ENCODE results near the gene DDX42.
"Not testable (repeated sequence)": the region's sequence is repeated elsewhere in the genome, so short reads cannot be mapped to it uniquely, and the experiment has no call there.

The DDX42 gene

DNA sequence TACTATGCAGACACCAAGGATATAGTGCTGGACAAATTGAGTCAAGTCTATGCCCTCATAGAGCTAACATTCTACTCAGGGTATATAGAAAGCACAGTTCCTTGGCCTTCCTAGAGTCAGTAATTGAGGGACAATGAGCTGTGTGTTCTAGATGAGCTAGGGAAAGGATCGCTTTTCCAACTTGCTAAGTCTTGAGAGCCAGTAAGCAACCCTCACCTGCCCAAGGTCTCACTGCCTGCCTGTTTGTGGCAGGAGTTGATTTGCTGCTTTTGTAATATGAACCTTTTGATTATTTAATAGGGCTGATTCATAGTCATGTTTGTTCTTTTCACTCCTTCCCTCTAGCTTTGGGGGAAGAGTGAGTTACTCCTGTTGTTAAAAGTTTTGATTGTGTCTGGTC is 6.5 kb downstream of the DDX42 start:
- DNase-seq = no peak

DNA sequence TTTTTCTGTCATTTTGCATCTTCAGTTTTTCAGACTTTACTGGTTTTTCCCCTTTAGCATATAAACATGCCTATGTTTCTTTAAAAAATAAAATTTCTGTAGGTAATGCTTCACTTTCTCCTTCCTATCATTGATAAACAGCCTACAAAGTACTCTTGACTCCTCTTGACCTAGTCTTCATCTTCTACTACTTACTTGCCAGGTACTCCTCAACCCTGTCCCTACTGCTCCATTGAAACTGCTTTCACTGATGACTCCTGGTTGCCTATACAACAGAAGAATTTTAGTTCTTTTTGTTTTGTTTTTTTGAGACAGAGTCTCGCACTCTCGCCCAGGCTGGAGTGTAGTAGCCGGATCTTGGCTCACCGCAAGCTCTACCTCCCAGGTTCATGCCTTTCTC is 7.0 kb downstream of the DDX42 start:
- DNase-seq = no peak

DNA sequence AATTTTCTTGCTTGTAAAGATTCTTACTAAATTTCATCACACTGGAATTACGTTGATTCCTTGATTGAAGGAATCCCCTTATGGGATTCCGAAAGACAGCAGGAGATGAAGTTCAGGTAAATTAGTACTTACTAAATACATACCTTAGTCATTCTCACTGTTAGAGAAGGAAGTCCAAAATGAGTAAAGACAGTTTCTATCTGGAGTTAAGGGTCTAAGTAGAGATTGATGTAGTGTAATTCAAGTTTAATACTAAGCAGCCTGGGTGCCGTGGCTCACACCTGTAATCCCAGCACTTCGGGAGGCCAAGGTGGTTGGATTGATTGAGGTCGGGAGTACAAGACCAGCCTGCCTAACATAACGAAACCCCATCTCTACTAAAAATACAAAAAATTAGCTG is 9.6 kb downstream of the DDX42 start:
- no peak for DNase-seq

DNA sequence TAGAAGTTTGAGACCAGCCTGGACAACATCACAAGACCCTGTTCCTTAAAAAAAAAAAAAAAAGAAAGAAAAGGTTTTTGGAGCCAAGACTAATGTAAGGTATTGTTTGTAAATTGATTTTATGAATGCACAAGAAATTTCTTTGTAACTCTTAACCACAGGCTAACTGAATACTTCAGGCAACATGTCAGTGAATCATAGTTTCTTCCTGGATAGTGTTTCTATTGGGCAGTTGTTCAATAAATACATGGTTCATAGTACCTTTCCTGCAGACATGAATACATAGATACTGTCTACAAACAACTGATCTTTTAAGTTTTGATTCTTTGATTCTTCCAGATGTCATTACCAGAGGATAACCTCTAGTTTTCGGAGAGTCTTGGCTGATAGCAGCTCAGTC is 11.6 kb downstream of the DDX42 start:
- DNase-seq = no peak

DNA sequence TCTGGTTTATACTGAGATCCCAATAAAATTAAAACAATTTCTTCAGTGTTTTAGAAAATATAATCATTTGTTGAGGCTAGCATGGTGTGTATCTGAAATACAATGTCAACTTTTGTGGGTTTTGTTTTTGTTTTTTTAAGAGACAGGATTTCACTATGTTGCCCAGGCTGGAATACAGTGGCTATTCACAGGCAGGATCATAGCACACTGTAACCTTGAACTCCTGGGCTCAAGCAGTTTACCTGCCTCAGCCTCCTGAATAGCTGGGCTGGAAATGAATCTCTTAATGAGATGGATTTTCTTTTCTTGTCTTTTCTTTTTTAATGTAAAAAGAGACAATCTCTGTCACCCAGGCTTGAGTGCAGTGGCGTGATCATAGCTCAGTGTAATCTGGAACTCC is 12.1 kb downstream of the DDX42 start:
- DNase-seq = no peak

DNA sequence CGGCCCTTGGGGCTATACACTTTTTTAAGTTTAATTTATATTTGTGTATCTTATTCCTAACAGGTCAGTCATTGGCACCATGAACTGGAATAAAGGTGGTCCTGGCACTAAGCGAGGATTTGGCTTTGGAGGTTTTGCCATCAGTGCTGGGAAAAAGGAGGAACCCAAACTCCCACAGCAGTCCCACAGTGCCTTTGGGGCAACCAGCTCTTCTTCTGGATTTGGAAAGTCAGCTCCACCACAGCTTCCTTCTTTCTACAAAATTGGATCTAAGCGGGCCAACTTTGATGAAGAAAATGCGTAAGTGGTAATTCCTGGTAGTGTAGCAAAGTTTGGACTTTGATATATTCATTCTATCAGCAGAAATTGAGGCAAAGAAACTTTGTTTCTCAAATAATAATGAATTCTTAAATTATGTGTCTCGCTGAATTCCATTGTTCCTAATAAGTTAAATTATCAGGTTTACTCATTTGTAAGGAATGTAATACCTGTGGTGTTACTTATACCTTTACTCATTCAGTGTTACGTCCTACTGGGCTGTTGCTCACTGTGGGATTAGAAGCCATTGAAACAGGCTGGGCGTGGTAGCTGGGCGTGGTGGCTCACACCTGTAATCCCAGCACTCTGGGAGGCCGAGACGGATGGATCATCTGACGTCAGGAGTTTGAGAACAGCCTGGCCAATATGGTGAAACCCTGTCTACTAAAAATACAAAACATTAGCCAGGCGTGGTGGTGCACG is 13.2 kb downstream of the DDX42 start:
- no peak for DNase-seq

DNA sequence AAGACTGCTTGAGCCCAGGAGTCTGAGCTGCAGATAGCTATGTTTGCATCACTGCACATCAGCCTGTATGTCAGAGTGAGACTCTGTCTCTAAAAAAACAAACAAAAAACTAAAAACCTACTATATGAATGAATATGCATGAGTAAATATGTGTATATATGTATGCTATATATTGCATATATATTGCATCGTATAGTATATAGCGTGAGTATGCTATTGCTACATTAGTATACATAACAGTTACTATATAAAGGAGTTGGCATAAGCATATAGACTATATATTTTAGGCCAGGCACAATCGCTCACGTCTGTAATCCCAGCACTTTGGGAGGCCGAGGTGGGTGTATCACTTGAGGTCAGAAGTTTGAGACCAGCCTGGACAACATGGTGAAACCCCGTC is 16.1 kb downstream of the DDX42 start:
- peak; percentile 5 for DNase-seq

DNA sequence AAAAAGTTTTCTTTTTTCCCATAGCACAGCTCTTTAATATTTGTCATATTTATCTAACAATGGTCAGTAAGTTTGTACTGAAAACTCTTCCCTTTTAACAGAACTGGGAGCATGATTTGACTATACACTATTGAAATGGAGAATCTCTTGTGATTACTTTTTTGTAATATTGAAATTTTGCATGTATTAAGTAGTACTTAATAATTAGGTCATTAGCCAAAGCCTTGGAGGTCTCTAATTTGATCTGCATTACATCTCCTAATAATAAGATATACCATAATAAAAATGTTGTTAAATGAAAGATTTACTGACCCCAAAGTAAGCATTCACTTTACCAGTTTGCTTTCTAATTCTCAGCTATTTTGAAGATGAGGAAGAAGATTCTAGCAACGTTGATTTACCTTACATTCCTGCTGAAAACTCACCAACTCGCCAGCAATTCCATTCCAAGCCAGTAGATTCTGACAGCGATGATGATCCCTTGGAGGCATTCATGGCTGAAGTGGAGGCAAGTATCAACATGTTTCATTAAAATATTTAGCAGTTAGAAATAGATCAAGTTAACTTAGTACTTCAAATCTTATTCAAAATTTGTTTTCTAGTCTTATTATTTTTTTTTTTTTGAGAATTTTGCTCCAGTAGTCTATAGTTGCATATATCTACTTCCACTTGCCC is 18.2 kb downstream of the DDX42 start:
- DNase-seq = no peak

DNA sequence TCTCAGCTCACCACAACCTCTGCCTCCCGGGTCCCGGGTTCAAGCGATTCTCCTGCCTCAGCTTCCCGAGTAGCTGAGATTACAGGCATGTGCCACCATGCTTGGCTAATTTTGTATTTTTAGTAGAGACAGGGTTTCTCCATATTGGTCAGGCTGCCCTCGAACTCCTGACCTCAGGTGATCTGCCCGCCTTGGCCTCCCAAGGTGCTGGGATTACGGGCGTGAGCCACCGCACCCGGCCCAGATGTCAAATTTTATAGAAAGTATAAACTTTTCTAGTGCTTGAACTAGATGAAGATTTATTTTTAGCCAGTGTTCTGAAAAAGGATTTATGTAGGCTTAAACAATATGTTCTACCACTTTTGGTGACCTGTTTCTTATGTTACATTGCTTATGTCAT is 22.4 kb downstream of the DDX42 start:
- not testable (repeated sequence) for DNase-seq

DNA sequence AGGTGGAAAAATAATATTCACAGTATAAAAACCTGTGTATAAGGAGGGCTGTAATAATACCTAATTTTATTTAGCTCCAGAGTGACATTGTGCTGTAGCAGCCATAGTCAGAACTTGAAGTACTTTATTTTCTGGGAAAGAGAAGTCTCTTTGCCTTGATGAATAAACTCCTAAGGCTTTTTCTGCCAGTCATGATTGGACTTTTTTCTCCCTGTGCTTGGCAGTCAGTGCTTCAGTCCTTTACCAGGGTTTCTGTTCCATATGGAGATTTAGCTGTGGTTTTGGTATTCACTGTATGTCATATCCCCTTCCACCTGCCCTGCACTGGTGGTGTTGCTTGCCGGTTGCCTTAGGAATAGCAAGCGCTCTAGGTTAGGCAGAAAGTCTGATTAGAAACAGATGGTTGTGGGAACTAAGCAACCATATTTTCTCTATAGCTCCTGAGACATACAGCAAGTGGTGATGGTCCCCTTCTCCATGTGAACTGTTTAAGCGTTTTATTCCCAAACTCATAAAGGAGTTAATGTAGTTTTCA is 24.7 kb downstream of the DDX42 start:
- DNase-seq = no peak

DNA sequence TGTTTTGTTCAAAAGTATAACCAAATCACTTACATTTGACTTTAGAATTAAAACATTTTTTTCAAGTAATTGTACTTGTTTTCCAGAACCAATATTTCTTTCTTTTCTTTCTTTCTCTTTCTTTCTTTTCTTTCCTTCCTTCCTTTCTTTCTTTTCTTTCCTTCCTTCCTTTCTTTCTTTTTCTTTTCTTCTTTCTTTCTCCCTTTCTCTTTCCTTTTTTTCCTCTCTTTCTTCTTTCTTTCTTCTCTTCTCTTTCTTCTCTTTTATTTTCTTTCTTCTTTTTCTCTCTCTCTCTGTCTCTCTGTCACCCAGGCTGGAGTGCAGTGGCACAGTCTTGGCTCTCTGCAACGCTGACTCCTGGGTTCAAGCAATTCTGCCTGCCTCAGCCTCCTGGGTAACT is 26.8 kb downstream of the DDX42 start:
- DNase-seq = no peak

DNA sequence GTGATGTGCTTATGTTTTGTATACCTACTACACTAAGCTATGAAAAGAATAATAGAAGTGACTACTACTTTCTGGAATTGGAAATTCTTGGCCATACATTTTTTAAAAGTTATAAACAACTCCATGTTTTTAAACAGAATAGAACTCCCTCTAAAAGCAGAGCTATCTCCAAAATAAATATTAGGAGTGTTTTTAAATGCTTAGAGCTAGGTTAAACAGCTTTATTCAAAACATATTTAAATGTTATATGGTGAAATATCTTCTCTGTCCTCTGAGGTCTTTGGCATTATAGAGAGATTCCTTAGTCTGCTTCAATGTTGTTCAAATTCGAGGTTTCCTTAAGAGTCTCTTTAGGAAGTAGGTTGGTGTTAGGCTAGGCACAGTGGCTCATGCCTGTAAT is 30.4 kb downstream of the DDX42 start:
- DNase-seq = no peak

DNA sequence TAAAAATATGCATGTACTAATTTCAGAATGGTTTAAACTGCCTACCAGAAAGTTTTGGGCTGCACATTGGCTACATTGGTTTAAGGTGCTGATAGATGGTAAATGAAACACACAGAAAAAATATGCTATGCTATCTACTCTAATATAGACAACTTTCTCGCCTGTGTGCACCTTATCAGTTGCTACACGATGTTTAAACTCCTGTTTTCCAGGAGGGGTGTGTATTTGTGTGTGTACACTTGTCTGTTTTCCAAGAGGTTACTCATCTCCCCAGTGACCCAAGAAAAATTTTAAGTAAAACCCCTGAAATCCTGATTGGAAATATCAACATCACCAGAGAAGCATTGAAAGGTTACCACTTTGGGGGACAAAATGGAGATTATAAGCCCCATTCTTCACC is 31.6 kb downstream of the DDX42 start:
- DNase-seq = no peak

DNA sequence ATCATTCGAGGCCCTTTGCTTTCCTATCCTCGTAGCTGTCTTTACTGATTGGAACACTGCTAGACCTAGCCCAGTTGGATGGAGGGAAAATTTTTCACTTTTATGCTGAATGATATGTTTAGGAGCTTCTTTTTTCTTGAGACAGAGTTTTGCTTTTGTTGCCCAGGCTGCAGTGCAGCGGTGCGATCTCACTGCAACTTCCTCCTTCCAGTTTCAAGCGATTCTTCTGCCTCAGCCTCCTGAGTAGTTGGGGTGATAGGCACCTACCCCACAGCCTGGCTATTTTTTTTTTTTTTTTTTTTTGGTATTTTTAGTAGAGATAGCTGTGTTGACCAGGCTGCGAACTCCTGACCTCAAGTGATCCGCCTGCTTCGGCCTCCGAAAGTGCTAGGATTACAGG is 36.0 kb downstream of the DDX42 start:
- DNase-seq = no peak

DNA sequence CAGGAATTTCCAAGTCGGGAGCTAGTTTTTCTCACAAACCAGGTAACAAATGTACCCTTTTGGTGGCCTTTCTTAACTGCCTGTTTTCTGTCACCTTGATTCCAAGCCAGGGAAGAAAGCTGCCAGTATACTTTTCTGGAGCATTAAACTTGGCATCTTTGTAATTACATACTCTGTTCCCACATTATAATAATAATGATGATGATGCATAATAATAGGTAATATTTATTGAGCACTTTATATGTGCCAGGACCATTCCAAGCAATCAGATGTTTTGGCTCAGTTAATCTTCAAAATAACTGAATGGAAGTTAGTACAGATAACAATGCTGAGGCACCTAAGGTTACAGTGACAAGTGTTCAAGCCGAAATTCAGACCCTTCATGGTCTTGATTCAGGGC is 42.2 kb downstream of the DDX42 start:
- DNase-seq = no peak

DNA sequence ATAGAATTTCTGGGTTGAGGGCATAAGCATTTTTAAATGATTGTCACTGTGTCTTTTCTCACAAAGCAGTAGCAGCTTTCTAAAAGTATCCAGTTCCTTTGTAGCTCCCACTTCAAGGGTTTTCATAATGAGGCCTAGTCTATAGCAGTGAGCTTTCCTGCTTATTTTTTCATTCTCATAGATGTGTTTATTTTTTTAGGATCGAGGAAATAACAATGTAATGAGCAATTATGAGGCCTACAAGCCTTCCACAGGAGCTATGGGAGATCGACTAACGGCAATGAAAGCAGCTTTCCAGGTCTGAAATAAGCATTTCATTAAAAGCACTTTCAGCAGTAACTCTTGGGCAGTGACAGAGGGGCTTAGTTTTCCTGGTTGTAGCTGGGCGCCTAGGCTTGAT is 42.7 kb downstream of the DDX42 start:
- DNase-seq = no peak

DNA sequence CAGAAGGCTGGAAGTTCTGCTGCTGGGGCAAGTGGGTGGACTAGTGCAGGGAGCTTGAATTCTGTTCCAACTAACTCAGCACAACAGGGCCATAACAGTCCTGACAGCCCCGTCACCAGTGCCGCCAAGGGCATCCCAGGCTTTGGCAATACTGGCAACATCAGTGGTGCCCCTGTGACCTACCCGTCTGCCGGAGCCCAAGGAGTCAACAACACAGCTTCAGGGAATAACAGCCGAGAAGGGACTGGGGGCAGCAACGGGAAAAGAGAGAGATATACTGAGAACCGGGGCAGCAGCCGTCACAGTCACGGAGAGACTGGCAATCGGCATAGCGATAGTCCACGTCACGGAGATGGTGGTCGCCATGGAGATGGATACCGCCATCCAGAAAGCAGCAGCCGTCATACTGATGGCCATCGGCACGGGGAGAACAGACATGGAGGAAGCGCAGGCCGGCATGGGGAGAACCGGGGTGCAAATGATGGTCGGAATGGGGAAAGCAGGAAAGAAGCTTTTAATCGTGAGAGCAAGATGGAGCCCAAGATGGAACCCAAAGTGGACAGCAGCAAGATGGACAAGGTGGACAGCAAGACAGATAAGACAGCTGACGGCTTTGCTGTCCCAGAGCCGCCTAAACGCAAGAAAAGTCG is 43.9 kb downstream of the DDX42 start:
- DNase-seq = no peak

DNA sequence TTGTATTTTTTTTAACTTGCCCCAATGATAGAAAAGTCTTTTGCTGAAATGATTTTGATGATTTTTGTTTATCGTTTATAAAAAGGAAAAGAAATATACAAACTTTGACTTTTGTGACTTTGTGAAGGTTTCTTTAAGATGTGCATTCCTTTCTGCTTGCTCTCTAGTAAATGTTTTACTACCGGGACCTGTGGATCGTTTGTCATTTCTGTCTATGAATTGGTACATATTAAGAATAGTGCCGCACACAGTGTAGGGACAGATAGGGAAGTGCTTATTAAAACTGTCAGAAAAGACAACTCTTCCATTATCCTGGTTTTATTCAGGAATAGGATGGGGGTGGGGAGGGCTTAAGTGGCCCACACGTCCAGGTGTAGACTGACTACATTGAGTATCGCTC is 45.2 kb downstream of the DDX42 start:
- no peak for DNase-seq

DNA sequence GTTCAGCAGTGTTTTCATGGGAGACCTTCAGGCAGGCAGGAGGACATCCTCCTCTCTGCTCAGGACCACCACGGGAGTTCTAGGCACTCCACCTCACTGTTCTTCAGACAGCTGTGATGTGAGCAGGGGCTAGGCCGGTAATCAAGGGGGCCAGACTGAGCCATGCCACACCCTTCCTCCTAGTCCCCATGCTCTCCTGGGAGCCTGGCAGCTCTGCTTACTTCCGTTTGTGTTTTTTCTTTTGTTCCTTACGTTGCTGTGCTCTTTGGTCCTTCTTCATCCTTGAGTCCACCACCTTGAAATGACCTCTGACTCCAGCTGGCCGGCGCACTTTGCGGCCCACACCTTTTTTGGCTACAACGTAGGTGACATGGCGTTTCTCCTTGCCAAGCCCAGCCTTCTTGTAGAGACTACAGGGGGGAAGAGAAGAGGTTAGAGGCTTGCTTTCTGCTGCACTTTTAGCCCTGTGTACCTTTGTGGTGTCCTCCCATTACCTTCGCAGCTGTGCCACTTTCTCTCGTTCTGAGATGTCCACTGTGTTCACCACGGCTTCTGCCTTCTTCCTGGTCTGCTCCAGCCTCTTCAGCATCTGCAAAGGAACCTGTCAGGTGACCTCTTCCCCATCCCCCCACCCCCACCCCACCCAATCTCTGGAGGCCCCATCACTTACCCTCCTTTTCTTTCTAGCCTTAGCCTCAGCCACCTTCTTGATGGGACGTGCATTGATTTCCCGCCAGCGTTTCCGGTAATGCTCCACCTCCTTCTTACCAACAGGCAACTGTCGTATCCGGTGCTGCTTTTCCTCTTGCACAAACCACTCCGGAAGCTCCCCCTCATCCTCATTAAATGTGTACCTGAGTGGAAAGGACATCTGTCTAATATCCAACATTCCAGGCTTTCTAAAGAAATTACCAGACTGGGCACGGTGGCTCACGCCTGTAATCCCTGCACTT is 45.9 kb downstream of the DDX42 start:
- no peak for DNase-seq

DNA sequence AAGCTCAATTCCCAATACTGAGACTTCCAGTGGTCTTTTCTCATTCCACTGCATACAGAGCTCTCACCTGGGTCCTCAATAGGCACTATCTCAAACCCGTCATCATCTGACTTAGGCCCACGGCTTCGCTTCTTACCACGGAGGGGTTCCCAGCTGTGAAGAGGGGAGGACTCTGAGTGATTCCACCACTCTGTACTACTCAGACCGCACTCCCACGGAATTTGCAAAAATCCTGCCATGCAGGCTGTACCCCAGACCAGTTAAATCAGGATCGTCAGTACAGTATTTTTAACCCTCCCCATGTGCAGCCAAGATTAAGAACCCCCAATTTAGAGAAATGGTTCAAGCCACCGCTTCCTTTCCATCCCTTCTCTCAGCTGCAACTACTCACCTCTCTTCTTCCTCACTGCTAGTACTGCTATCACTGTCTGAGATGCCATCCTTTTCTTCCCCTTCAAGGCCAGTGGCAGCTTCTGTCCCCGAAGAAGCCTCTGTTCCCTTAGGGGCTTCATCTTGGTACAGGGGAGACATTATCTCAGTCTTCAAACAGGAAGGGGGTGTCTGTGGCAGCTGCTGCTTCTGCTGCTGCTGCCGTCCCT is 47.1 kb downstream of the DDX42 start:
- no peak for DNase-seq

DNA sequence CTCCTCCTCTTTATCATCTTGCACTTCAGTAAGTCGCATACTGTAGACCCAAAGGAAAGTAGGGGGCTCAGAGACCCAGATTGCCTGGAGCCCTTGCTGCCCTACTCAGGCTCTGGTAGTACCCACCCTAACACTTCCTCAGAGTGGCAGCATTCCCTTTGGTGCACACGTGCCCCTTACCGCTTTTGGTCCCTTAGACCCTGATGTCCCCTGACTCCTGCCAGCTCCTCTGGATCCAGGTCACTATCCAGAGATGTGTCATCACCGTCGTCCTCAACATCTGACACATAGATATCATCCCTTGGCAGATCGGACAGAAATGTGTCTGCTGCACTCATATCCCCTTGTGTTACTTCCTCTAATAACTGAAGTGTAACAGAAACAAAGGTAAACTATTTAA is 47.8 kb downstream of the DDX42 start:
- DNase-seq = no peak

DNA sequence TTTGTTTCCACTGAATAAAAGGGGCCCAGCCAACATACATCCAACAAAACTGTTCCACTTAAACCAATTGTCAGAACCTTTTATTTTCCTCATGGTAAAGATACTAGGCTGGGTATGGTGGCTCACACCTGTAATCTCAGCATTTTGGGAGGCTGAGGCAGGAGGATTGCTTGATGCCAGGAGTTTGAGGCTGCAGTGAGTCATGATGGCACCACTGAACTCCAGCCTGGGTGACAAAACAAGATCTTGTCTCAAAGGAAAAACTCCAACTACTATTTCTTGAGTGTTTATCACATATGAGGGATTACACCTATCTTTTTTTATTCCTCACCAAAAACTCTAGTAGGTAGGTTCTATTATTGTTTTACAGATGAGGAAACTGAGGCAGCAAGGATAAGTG is 48.6 kb downstream of the DDX42 start:
- DNase-seq = no peak

All from OCI-M1 (cell line).